Measurements from ENCODE around the gene SESN1. TPM values are rescaled to one million over a fixed set of nuclear protein-coding genes. Genes with fewer than 3 reads are reported as not detected.

The SESN1 gene
- polyA plus RNA-seq, 1 donor (not counting 4 experiments of a cell fraction or from before 2014, with no cell fraction given) = 21.4 TPM

DNA sequence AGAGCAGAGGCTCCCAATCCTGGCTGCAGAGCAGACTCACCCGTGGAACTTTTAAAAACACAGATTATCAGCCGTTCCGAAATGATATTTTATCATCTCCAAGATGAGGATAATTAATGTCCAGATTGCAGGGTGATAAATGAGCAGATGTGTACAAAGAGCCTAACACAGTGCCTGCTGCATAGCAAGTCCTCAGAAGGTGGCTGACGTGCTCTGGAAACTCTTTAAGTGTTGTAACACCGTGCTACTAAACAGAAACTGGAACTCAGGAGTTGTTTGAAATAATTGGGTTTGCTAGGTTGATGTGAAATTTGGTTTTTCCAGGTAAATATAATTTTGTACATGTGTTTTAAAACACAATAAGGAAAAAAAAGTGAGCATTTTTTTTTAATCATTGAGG is 128.4 kb downstream of the SESN1 start:
- Histone ChIP-seq H3K9ac (ENCODE audit: control insufficient read depth, extremely low read depth, insufficient read depth, low read length) (no peak overlapping the region), H3K27ac (ENCODE audit: control insufficient read depth, insufficient read depth, low read length) (no peak overlapping the region), H3K27me3 (ENCODE audit: control insufficient read depth, extremely low read depth, insufficient read depth, low read length) (no peaks in the 10 kb centered on the region), H2AFZ (ENCODE audit: control insufficient read depth, low read length) (no peak overlapping the region), H3K4me2 (ENCODE audit: control insufficient read depth, extremely low read depth, insufficient read depth, low read depth, low read length) (no peak overlapping the region), H3K36me3 (ENCODE audit: control insufficient read depth in 2 of 2, extremely low read depth in 1 of 2, insufficient read depth in 2 of 2, low read length in 2 of 2) (no peaks in the 10 kb centered on the region), H3K9me3 (ENCODE audit: control insufficient read depth, low read depth, low read length) (no peaks in the 10 kb centered on the region), H4K20me1 (ENCODE audit: control insufficient read depth, extremely low read depth, insufficient read depth, low read length) (no peaks in the 10 kb centered on the region), H3K4me1 (ENCODE audit: control insufficient read depth, extremely low read depth, insufficient read depth, low read length) (peaks cover 6% of the 10 kb centered on the region), H3K4me3 (ENCODE audit: control insufficient read depth in 2 of 3, extremely low read depth in 1 of 3, insufficient read depth in 2 of 3, low read depth in 1 of 3, low read length in 3 of 3) (no peak overlapping the region), H3K9me1 (ENCODE audit: control insufficient read depth, extremely low read depth, insufficient read depth, low read length) (no peaks in the 10 kb centered on the region), H3K79me2 (ENCODE audit: control insufficient read depth, insufficient read depth, low read length) (no peaks in the 10 kb centered on the region)
- dilution Hi-C loops (cut with MboI; ENCODE audit: extremely low pct_ligation_motif_present, low sequenced_read_pairs) = no loop called here
- DNase-seq (ENCODE audit: low read depth, low spot score) (no peak), FAIRE-seq (no peak)
- no peak for TF ChIP-seq EZH2 (IDR thresholded peaks at IDR 0.05; ENCODE audit: low read length)
- no peak for TF ChIP-seq CTCF (optimal IDR thresholded peaks at IDR 0.05 in 1 of 3, IDR thresholded peaks at IDR 0.05 in 1 of 3, conservative IDR thresholded peaks at IDR 0.05 in 1 of 3; ENCODE audit: extremely low read depth in 1 of 3, insufficient read depth in 2 of 3, low read length in 3 of 3)

DNA sequence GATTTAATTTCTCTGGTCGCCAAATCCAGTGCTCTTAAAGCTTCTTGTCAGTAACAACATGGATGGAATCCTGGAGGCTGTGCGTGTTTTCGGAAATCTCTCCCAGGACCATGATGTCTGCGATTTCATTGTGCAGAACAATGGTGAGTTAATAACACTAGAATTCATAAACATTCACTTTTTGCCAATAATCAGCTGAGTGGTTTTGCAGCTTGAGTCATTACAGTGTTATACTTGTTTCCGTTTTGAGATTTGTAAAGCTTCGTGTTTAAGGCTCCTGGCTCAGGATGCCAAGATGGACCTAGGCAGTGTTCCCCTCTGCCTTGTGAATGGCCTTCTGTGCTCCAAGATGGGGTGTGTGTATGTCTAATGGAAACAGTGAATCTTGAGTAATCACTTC is 132.7 kb downstream of the SESN1 start:
- no peaks in the 10 kb centered on the region for H3K27me3 ChIP-seq (ENCODE audit: control insufficient read depth, extremely low read depth, insufficient read depth, low read length)
- H3K9me1 ChIP-seq (ENCODE audit: control insufficient read depth, extremely low read depth, insufficient read depth, low read length) = no peaks in the 10 kb centered on the region
- no peak overlapping the region for H3K4me2 ChIP-seq (ENCODE audit: control insufficient read depth, extremely low read depth, insufficient read depth, low read depth, low read length)
- no peaks in the 10 kb centered on the region for H3K36me3 ChIP-seq (ENCODE audit: control insufficient read depth in 2 of 2, extremely low read depth in 1 of 2, insufficient read depth in 2 of 2, low read length in 2 of 2)
- H3K4me3 ChIP-seq (ENCODE audit: control insufficient read depth in 2 of 3, extremely low read depth in 1 of 3, insufficient read depth in 2 of 3, low read depth in 1 of 3, low read length in 3 of 3) = no peak overlapping the region
- H3K9me3 ChIP-seq (ENCODE audit: control insufficient read depth, low read depth, low read length) = no peaks in the 10 kb centered on the region
- no peak for TF ChIP-seq CTCF (optimal IDR thresholded peaks at IDR 0.05 in 1 of 3, IDR thresholded peaks at IDR 0.05 in 1 of 3, conservative IDR thresholded peaks at IDR 0.05 in 1 of 3; ENCODE audit: extremely low read depth in 1 of 3, insufficient read depth in 2 of 3, low read length in 3 of 3)
- TF ChIP-seq EZH2 (IDR thresholded peaks at IDR 0.05; ENCODE audit: low read length) = no peak
- H3K27ac ChIP-seq (ENCODE audit: control insufficient read depth, insufficient read depth, low read length) = no peak overlapping the region
- peaks cover 3% of the 10 kb centered on the region for H3K4me1 ChIP-seq (ENCODE audit: control insufficient read depth, extremely low read depth, insufficient read depth, low read length)
- dilution Hi-C loops (cut with MboI; ENCODE audit: extremely low pct_ligation_motif_present, low sequenced_read_pairs) = no loop called here
- DNase-seq (ENCODE audit: low read depth, low spot score) (no peak), FAIRE-seq (no peak)
- H3K79me2 ChIP-seq (ENCODE audit: control insufficient read depth, insufficient read depth, low read length) = no peaks in the 10 kb centered on the region
- no peak overlapping the region for H3K9ac ChIP-seq (ENCODE audit: control insufficient read depth, extremely low read depth, insufficient read depth, low read length)
- H2AFZ ChIP-seq (ENCODE audit: control insufficient read depth, low read length) = no peak overlapping the region
- no peaks in the 10 kb centered on the region for H4K20me1 ChIP-seq (ENCODE audit: control insufficient read depth, extremely low read depth, insufficient read depth, low read length)

All from keratinocyte (primary cell).